IPS DF 4.7 (cell line): ENCODE results near the gene LCN10.

ENCODE experiments used
- DNase-seq: peaks from one replicate; pipeline ENCODE4 v3.0.0-alpha.2; 2013; ENCODE audit warnings: low spot score; ENCODE audit errors: extremely low read depth

Gene LCN10

DNA sequence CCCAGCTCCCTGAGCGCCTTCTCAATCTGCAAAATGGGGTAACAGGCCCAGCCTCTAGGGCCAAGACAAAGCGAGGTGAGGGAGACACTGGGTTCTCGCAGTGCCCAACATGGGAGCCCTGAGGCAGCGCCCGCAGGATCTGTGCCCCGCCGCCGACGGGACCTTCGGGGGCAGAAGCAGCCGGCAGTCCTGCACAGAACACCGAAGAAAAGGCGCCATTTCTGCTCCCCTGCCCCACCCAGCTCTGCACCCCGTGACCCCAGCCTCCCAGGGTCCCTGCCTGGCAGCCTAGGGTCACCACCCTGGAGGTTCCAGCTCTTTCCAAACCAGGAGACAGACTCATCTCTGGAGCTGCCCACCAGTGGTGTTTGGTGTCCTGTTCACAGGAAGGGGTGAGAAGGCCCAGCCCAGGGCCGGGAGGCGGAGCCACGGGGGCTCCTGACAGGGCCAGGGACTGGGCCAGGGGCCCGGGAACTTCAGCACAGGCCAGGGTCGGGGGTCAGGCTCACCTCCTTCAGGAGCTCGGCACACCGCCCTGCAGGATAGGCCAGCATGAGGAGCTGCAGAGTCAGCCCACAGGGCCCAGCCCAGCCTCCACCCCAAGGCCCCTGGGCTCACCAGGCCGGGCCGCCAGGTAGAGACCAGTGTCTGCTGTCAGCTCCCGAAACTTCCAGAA is 12.0 kb upstream of the LCN10 start:
- no peak for DNase-seq

DNA sequence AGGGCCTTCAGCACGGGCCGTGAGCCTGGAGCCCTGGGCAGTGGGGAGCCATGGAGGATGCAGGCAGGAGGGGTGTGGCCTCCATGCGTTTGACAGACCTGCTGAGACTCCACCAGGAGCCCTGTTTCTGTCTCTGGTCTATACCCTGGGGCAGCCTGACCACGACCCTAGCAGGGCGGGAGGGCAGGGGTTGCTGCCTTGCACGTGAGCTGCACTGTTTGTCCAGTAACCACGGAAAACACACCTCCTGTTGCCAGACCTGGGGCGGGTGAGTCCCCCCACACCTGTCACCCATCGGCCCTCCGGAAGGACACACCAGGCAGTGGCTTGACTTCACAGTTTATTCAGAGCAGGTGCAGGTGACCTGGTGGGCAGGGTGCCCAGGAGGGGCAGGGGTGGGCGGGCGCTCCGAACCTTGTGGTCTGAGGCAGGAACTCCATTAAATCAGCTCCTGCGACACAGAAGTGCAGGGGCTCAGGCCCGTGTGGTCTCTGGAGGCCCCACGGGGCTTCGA is 11.4 kb upstream of the LCN10 start:
- no peak for DNase-seq

GRCh38 chr9:136753371-136754058 is 10.8 kb upstream of the LCN10 start:
- no peak for DNase-seq

GRCh38 chr9:136751814-136752213 is 9.1 kb upstream of the LCN10 start:
- DNase-seq, result no peak

DNA sequence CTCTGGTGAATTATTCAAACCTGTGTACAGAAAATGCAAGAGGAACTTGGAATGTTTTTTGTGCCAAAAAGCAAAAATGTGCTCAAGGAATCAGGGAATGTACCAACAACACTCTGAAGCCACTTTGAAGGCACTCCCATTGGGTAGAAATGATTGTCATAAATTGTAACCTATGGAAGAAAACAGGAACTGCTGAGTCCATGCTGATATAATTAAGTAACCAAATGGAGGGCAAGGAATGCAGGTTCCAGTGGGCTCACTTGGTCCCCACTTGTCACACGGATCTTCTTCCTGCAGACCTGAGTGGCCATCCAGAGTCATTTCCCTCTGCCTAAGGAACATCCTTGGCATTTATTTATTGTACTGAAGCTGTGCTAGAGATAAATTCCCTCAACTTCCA is 8.5 kb upstream of the LCN10 start:
- DNase-seq, result no peak

DNA sequence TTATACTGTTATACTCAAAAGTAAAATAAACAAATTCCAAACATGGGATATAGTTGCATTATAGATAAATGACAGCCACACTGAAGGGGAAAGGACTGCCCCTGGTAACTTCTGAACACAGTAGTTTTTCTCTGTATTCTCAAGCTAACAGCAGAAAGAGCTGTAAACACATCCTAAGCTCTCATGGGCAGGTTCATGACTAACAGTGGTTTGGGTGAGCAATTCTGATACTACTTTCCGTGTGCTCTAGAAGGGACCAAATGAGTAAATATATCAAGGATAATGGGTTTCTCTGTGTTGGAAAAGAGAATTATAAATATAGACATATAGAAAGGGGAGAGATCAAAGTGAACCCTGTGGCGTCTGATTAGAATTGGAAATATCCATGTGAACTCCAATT is 7.8 kb upstream of the LCN10 start:
- no peak for DNase-seq

DNA sequence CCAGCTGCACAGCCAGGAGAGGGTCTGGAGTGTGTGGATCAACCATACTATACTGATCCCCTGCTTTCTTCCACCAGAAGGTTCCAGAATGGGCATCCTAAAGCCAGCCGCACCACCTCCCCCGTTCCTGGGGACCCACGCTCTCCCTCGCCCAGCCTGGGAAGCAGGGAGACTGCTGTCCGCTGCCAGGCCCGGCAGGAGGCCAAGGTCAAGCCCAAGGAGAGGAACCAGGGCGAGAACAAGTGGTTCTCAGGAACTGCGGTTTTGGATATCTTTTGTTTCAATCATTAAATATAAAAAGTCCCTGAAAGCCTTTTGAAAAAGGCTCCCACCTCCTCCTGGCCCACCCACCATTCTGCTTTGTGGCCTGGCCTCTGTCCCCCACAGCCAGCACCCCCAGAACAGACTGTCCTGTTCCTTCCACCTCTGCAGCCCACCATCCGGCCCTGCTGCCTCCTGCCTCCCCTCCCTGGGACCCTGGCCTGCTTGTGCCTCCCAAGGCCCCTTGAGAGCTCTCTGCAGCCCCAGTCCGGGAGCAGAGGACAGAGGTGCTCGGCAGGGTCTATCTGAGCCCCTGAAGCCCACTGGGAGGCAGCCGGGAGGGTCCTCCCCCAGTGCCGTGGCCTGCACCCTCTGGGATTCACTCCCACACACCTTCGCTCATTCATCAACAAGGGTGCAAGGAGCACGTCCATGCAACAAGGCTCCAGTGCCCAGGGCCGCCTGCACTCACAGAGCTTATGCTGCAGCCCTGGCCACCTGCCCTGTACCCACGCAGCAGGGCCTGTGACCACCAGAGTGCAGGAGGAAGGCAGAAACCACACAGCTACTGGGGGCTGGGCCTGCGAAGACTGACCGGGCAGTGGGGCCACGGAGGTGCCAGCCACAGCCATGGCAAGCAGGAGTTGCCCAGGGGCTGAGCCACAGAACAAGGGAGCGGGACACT is 6.2 kb upstream of the LCN10 start:
- no peak for DNase-seq

DNA sequence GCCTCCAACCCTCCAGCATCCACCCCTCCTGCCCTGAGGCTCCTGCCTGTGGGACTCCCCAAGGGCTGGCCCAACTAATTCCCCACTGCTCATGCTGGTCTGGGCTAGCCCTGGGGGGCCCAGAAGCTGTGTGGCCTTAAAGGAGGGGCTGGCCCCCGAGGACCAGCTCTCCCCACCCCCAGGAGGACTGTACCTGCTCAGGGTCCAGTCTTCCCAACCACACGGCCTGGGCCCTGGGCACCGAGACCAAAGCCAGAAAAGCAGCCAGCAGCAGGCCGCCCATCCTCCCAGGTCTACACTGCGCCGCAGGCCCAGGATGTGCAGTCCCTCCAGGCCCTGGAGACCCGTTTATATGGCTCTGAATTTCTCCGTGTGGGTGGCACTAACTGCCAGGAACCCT is 5.5 kb upstream of the LCN10 start, which contains the start of gene LCN6:
TSS of gene LCN6 (minus strand) at position 325 of the 400 bp plus-strand sequence. CDS start at position 283, 42 bp downstream.
- DNase-seq, result no peak

GRCh38 chr9:136747161-136748060 is 4.7 kb upstream of the LCN10 start:
- DNase-seq, result no peak

- DNase-seq, result no peak
These were observed 3.9 kb upstream of the LCN10 start for GRCh38 chr9:136746621-136747020.

- DNase-seq, result no peak
These were observed 3.4 kb upstream of the LCN10 start for GRCh38 chr9:136746155-136746490.

GRCh38 chr9:136745389-136746154 is 2.8 kb upstream of the LCN10 start:
- DNase-seq, result no peak

DNA sequence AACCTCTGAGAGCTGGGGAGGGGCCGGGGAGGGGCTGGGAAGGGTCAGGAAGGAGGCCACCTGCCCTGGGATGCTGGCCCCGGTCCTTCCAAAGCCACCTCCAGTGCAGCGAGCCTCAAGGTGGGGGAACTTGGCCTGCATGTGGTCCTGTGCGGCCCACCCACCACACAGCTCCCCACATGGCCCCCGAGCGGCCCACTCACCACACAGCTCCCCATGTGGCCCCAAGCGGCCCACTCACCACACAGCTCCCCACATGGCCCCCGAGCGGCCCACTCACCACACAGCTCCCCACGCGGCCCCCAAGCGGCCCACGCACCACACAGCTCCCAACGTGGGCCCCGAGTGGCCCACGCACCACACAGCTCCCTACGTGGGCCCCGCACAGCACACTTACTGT is 2.0 kb upstream of the LCN10 start:
- DNase-seq, result no peak

DNA sequence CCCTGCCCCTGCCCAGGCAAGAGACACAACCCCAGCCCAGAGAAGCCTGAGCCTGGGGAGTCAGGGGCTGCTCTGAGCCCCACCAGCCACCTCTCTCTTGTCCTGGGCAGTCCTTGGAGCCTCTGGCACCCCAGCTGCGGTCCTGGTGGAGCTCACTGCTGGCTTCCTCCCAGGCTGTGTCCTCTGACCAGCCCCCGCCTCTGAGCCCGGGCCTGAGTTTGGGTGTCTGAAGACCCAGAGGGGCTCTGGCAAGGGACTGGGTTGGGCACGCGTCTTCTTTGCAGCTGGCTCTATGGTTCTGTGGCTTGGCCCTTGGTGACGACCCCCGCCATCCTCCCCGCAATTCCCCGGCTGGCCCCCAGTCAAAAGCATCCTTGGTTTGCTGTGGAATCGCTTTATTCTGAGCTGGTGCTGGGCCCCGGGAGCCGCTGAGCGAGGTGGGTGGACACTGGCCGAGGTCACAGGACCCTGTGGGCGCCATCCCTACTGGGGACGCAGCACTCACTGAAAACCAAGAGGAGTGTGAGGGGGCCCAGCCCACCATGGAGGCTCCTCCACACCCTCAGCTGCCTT is 985 bp upstream of the LCN10 start:
- no peak for DNase-seq

DNA sequence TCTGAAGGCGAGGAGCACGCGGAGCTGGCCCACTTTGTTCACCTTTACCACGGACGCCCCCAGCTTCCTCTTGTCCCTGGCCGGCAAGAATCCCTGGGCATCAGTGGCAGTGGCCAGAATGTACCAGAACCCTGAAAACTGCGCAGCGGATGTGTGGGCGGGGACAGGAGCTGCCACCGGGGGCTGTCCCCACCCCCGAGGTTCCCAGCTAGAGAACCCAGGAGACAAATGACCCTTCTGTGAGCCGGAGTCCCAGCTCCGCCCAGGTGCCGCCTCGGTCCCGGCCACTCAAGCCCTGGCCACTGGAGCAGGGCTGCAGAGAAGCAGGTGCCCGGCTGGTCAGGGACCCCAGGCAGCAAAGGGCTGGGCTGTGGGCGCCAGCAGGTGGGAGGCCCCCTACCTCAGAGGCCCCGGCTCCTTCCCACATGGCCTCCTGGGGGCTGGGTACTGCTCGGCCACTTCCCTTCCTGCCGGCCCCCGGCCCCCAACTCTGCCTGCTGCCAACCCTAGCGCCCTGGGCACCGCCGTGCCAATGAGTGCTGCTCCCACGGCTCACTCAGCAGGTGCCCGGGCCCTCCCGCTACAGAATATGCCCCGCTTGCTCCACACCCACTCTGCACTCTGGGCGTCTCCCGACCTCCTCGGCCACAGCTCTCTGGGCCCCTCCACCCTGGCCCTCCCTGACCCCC is 713 bp downstream of the LCN10 start:
- no peak for DNase-seq

DNA sequence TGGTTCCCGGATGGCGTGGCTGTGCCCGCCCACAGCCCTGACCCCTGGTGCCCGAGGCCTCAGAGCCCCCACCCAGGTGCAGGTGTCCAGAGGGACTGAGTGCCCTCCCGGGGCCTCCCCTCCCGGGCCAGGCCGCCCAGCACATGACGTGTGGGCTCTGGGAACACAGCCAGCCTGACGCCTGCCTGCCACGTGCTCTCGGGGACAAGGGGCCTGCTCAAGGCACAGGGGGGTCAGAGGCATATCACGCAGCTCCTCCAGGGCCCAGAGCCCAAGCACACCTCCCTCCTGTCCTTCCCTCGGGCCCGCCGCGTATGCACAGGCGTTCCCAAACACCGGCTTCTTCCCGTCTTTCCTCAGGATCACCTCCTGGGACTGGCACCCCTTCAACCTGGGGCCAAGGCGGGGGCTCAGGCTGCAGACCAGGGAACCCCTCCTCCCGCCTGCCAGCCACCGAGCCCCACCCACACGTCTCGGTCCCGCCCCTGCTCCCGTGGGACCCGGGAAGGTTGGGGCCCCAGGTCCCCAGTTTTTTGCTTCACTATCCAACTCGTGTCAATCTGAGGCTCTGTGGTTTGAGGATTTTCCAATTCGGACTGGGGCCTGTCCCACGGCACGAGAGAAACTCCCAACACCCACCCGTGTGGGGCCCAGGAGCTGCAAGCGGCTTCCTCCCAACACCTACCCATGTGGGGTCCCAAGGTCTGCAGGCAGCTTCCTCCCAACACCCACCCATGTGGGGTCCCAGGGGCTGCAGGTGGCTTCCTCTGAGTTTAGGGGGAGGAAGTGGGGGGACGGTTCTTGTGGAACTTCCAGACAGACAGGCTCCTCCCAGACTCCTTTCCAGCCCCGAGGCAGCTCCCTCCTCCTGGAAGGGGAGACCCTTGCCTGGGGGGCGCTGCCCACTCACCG is 1.5 kb downstream of the LCN10 start:
- no peak for DNase-seq

DNA sequence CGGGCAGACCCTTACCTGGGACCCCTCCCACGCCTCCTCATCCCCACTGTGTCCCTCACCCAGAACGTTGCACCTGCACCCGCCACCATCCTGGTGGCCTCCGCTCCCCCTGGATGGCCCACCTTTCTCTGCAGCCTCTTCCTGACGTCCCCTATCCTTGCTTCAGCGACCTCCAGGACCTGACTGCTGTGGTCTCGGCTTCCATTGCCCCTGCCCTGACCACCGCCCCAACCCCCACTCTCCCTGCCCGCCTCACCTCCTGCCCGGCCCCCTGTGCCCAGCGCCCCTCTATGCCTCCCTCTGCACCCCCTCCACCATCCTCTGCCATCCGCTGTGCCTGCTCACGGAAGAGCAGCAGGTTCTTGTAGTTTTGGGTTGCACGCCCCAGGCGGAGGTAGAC is 2.2 kb downstream of the LCN10 start:
- DNase-seq, result no peak

DNA sequence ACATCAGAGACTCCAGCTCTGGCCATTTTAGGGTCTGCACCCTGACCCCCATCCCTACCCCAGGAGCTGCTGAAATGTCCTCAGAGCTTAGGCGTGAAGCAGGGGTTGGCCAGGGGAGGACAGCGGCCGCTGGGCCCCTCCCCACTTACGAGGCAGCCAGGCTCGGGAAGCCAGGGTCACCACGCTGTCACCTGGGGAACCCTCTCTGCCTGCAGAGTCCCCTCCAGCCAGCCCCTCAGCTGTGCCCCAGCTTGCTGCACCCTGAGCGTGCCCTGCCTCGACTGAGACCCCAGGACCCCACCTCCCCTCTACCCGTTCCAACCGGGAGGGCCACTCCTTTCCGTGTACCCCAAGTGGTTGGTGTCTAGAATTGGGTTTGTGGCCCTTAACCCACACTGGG is 2.7 kb downstream of the LCN10 start:
- no peak for DNase-seq
